MM.1S (cell line): ENCODE results near the gene IL36B.
A peak's percentile ranks its signal among the peaks of the same experiment; 100 is the strongest.

Experiments
- DNase-seq: peaks from one replicate; pipeline ENCODE4 v3.0.0-alpha.2; 2015
- H2AFZ ChIP-seq: fragments of 300-600 bp; sonication (generic); 2 replicates; pipeline ENCODE4 v1.6.0; 2016; ENCODE audit warnings: antibody characterized with exemption, low read length
- H3F3A ChIP-seq: fragments of 300-600 bp; sonication (generic); 2 replicates; pipeline ENCODE4 v1.6.1; 2016; ENCODE audit warnings: mild to moderate bottlenecking, antibody characterized with exemption, low read length, moderate library complexity, mixed read lengths; ENCODE audit not compliant: insufficient read depth
- H3K27ac ChIP-seq: fragments of 300-600 bp; sonication (generic); 2 replicates; pipeline ENCODE4 v1.5.1; 2016; ENCODE audit warnings: mild to moderate bottlenecking, low read length
- H3K27me3 ChIP-seq: fragments of 300-600 bp; sonication (generic); replicated peaks from 2 replicates; pipeline ENCODE4 v1.6.0; 2016; ENCODE audit warnings: low read length; ENCODE audit not compliant: insufficient read depth
- H3K36me3 ChIP-seq: fragments of 300-600 bp; sonication (generic); replicated peaks from 2 replicates; pipeline ENCODE4 v1.6.1; 2016; ENCODE audit warnings: mild to moderate bottlenecking, low read length, mixed read lengths; ENCODE audit not compliant: insufficient read depth
- H3K4me1 ChIP-seq: fragments of 300-600 bp; sonication (generic); 2 replicates; pipeline ENCODE4 v1.6.1; 2016; ENCODE audit warnings: low read length, mixed read lengths
- H3K4me2 ChIP-seq: fragments of 300-600 bp; sonication (generic); 2 replicates; pipeline ENCODE4 v1.6.0; 2016; ENCODE audit warnings: low read depth, low read length
- H3K4me3 ChIP-seq: fragments of 300-600 bp; sonication (generic); 2 replicates; pipeline ENCODE4 v1.5.1; 2016; ENCODE audit warnings: low read length, mixed read lengths
- H3K79me2 ChIP-seq: fragments of 300-600 bp; sonication (generic); 2 replicates; pipeline ENCODE4 v1.6.1; 2016; ENCODE audit warnings: mixed run types, low read length, mixed read lengths
- H3K9ac ChIP-seq: fragments of 300-600 bp; sonication (generic); 2 replicates; pipeline ENCODE4 v1.6.1; 2016; ENCODE audit warnings: low read length, mixed read lengths
- H3K9me2 ChIP-seq: fragments of 300-600 bp; sonication (generic); replicated peaks from 2 replicates; pipeline ENCODE4 v1.6.1; 2016; ENCODE audit warnings: mild to moderate bottlenecking, low read length, mixed read lengths; ENCODE audit not compliant: insufficient read depth
- H3K9me3 ChIP-seq: fragments of 300-600 bp; sonication (generic); replicated peaks from 2 replicates; pipeline ENCODE4 v1.6.1; 2016; ENCODE audit warnings: mild to moderate bottlenecking, low read length, mixed read lengths; ENCODE audit not compliant: insufficient read depth
- H4K20me1 ChIP-seq: fragments of 300-600 bp; sonication (generic); 2 replicates; pipeline ENCODE4 v1.6.1; 2016; ENCODE audit warnings: mild to moderate bottlenecking, low read length, moderate library complexity, mixed read lengths; ENCODE audit not compliant: insufficient read depth
- EZH2 ChIP-seq: fragments of 300-600 bp; sonication (generic); optimal IDR thresholded peaks from 2 replicates; pipeline ENCODE3; 2017; ENCODE audit warnings: low read depth, mild to moderate bottlenecking, antibody characterized with exemption, low read length, mixed read lengths
- EZH2phosphoT487 ChIP-seq: fragments of 300-600 bp; sonication (generic); IDR thresholded peaks from 2 replicates; pipeline ENCODE4 v1.6.1; 2018; ENCODE audit warnings: antibody characterized with exemption, low read length
- TF ChIP-seq, protein P1 (sequence below): fragments of 300-600 bp; sonication (generic); IDR thresholded peaks from 2 replicates; pipeline ENCODE4 v1.5.1; 2016; ENCODE audit warnings: antibody characterized with exemption, low read length, mixed read lengths

Gene IL36B

GRCh38 chr2:113010088-113010487 lies 42.6 kb downstream of the IL36B start:
- Histone ChIP-seq H2AFZ (no peak overlapping the region), H3K36me3 (no peaks in the 10 kb centered on the region), H3K4me3 (no peak overlapping the region), H3K9me2 (no peaks in the 10 kb centered on the region), H3K79me2 (no peaks in the 10 kb centered on the region), H3K9ac (no peak overlapping the region), H3K4me1 (peaks cover 21% of the 10 kb centered on the region), H4K20me1 (no peaks in the 10 kb centered on the region), H3K27ac (no peak overlapping the region; the same call in 1 of the 2 replicates), H3K27me3 (no peaks in the 10 kb centered on the region), H3K9me3 (no peaks in the 10 kb centered on the region), H3F3A (peaks cover 10% of the 10 kb centered on the region; the same call in 1 of the 2 replicates), H3K4me2 (peak overlapping the region; percentile 13; the same call in 1 of the 2 replicates)
- TF ChIP-seq, protein P1, sequence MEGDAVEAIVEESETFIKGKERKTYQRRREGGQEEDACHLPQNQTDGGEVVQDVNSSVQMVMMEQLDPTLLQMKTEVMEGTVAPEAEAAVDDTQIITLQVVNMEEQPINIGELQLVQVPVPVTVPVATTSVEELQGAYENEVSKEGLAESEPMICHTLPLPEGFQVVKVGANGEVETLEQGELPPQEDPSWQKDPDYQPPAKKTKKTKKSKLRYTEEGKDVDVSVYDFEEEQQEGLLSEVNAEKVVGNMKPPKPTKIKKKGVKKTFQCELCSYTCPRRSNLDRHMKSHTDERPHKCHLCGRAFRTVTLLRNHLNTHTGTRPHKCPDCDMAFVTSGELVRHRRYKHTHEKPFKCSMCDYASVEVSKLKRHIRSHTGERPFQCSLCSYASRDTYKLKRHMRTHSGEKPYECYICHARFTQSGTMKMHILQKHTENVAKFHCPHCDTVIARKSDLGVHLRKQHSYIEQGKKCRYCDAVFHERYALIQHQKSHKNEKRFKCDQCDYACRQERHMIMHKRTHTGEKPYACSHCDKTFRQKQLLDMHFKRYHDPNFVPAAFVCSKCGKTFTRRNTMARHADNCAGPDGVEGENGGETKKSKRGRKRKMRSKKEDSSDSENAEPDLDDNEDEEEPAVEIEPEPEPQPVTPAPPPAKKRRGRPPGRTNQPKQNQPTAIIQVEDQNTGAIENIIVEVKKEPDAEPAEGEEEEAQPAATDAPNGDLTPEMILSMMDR, result no peak
- DNase-seq, result no peak

DNA sequence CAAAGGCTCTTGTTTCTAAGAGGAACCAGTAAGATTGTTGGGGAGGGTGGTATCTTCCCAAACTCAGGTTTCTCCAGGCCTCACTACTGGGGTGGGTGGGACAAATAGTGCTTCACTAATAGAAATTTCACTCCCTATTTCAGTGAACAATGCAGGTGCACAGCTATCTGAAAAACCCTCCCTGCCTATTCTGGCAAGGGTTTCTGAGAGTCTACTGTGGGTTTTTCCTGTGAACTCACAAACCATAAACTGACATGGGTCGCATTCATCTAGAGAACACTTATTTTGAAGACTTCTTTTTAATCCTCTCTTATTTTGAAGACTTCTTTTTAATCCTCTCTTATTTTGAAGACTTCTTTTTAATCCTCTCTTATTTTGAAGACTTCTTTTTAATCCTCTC lies 43.0 kb downstream of the IL36B start:
- no peaks in the 10 kb centered on the region for H4K20me1 ChIP-seq
- no peaks in the 10 kb centered on the region for H3K36me3 ChIP-seq
- peak overlapping the region; percentile 13; the same call in 1 of the 2 replicates for H3K27ac ChIP-seq
- no peak overlapping the region for H3K9ac ChIP-seq
- TF ChIP-seq, protein P1, result no peak
- TF ChIP-seq EZH2, result no peak
- TF ChIP-seq EZH2phosphoT487, result no peak
- no peak overlapping the region for H2AFZ ChIP-seq
- H3K4me1 ChIP-seq, result peaks cover 21% of the 10 kb centered on the region
- no peaks in the 10 kb centered on the region for H3K27me3 ChIP-seq
- H3K9me2 ChIP-seq, result no peaks in the 10 kb centered on the region
- DNase-seq, result peak; percentile 71
- H3K9me3 ChIP-seq, result no peaks in the 10 kb centered on the region
- no peak overlapping the region for H3K4me3 ChIP-seq
- no peaks in the 10 kb centered on the region for H3K79me2 ChIP-seq
- peak overlapping the region; percentile 13; the same call in 1 of the 2 replicates for H3K4me2 ChIP-seq
- peaks cover 10% of the 10 kb centered on the region; the same call in 1 of the 2 replicates for H3F3A ChIP-seq

- Histone ChIP-seq H3F3A (peaks cover 10% of the 10 kb centered on the region; the same call in 1 of the 2 replicates), H3K4me1 (peaks cover 21% of the 10 kb centered on the region), H4K20me1 (no peaks in the 10 kb centered on the region), H3K27me3 (no peaks in the 10 kb centered on the region), H3K9me3 (no peaks in the 10 kb centered on the region), H3K4me3 (no peak overlapping the region), H3K27ac (no peak overlapping the region), H3K9me2 (no peaks in the 10 kb centered on the region), H2AFZ (no peak overlapping the region), H3K36me3 (no peaks in the 10 kb centered on the region), H3K79me2 (no peaks in the 10 kb centered on the region), H3K4me2 (no peak overlapping the region), H3K9ac (no peak overlapping the region)
- TF ChIP-seq EZH2phosphoT487, result no peak
- TF ChIP-seq EZH2, result no peak
- TF ChIP-seq, protein P1, result no peak
- no peak for DNase-seq
Observed at GRCh38 chr2:113007250-113007649, 45.4 kb downstream of the IL36B start.
